Colonic mucosa (tissue), 4 donors: ENCODE data around the gene DDX17. TPM values are rescaled to one million over a fixed set of nuclear protein-coding genes. Genes with fewer than 3 reads are reported as not detected.
A peak's percentile ranks its signal among the peaks of the same experiment; 100 is the strongest.

Source experiments
- DNase-seq: peaks from one replicate; pipeline ENCODE4 v3.0.0-alpha.2; 2020
- H3K27ac ChIP-seq: fragments of 200-600 bp; one replicate; pipeline ENCODE4 v1.8.0; 2021
- H3K27me3 ChIP-seq: fragments of 200-600 bp; one replicate; pipeline ENCODE4 v1.8.0; 2021
- H3K36me3 ChIP-seq: fragments of 200-600 bp; one replicate; pipeline ENCODE4 v1.8.0; 2021
- H3K4me1 ChIP-seq: fragments of 200-600 bp; one replicate; pipeline ENCODE4 v1.8.0; 2021; ENCODE audit warnings: mild to moderate bottlenecking
- H3K4me3 ChIP-seq: fragments of 200-600 bp; one replicate; pipeline ENCODE4 v1.8.0; 2021
- H3K9ac ChIP-seq, 2 donors: one replicate each; pipeline ENCODE4 v1.7.0; 2013; ENCODE audit warnings: control low read depth in 2 of 2, low read depth in 2 of 2, low read length in 2 of 2
- H3K9me3 ChIP-seq: fragments of 200-600 bp; one replicate; pipeline ENCODE4 v1.8.0; 2021
- CTCF ChIP-seq: fragments of 200-600 bp; IDR thresholded peaks from one replicate; pipeline ENCODE4 v1.8.0; 2022; ENCODE audit warnings: antibody characterized with exemption, mild to moderate bottlenecking
- intact Hi-C: fragments of 100-400 bp; cut with DNase I; formaldehyde crosslinking; loops from one replicate; pipeline ENCODE4 v1.14.1; 2022
- total RNA-seq, 2 donors: library from RNA; stranded (reverse); fragmentation: NEBNext Ultra II Directional in 1 of 2; extraction: Animal tissue kit (Norgen Biotek cat#: 25700) in 1 of 2; gene quantifications; one replicate each; pipeline ENCODE4 v1.2.1, GENCODE V29; 2021
- donor health status: healthy.
- donor health status: DM: no; HTN: no; CAD: no.
- donor health status: DM: no; HTN: no; CAD: no.

Gene DDX17
- total RNA-seq, 2 donors from 2014 or later = 333 to 359 TPM

- Histone ChIP-seq H3K27ac (no peak overlapping the region), H3K27me3 (peaks cover 67% of the 10 kb centered on the region), H3K36me3 (no peaks in the 10 kb centered on the region), H3K4me3 (no peak overlapping the region), H3K9ac (no peak overlapping the region), H3K9me3 (no peaks in the 10 kb centered on the region), H3K4me1 (peaks cover 2% of the 10 kb centered on the region)
- intact Hi-C loops = no loop called here
- DNase-seq = no peak
- no peak for TF ChIP-seq CTCF
Observed at GRCh38 chr22:38456272-38456835, 49.8 kb downstream of the DDX17 start.

DNA sequence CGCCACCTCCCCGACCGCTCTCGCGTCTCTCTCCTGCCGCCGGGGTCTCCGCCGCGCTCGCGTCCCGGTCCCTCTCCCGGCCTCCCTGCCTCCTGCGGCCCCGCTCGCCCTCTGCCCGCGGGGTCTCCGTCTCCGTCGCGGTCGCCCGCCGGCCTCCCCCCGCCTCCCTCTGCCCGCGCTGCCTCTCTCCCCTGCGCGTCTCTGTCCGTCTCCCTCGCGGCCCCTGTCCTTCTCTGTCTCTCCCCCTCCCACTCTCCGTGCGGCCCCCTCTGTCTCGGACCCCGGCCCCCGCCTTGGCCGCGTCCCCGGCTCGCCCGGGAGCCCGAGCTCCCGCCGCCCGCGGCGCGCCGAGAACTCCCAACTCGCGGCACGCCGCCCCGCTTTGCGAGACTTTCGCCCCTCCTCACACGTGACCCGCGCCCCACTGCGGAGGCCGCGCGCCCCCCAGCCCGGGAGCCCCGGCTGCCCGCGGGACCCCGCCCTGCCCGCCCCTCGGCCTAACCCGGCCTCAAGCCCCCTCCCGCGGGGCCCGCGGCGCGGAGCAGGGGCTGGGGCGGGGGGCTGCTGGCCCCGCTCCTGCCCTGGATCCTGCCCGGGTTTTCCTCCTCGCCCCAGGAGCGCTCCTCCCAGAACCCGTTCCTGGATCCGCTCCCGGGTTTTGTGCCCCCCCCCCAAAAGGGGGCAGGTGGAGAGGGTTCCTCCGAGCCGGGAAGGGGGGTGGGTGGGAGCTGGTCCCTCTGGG is 50.4 kb downstream of the DDX17 start:
- Histone ChIP-seq H3K4me1 (no peaks in the 10 kb centered on the region), H3K27me3 (peaks cover 69% of the 10 kb centered on the region), H3K9me3 (no peaks in the 10 kb centered on the region), H3K36me3 (no peaks in the 10 kb centered on the region), H3K9ac (no peak overlapping the region), H3K4me3 (no peak overlapping the region), H3K27ac (no peak overlapping the region)
- intact Hi-C loops = no loop called here
- no peak for DNase-seq
- no peak for TF ChIP-seq CTCF

DNA sequence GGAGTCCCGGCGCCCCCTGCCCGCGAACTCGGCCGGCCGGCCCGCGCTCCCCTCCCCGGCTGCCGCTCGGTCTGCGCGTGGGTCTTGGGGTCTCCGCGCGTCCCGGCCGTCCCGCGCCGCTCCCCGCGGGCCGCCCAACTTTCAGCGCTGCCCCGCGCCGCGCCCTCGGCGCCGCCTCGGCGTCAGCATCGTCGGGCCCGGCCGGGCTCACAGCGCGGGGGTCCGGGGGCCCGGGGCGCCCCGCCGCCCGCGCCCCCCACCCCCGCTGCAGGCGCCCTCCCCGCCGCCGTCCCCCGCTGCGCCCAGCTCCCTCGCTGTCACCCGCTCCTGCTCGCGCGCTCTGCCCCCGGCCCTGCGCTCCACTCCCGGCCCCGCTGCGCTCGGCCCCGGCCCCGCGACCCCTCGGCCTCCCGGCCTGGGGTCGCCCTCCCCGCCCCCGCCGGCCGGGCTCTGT is 51.0 kb downstream of the DDX17 start, which contains the start of gene KCNJ4:
KCNJ4 (minus strand) TSS at position 124 of the 454 bp plus-strand sequence. CDS start 27,067 bp downstream, outside the sequence.
- no peak for TF ChIP-seq CTCF
- Histone ChIP-seq H3K27ac (no peak within 1 kb of the TSS), H3K4me1 (no peaks in the 10 kb centered on the region), H3K9ac (no peak within 1 kb of the TSS), H3K36me3 (no peaks in the 10 kb centered on the region), H3K27me3 (peaks cover 71% of the 10 kb centered on the region), H3K4me3 (peak within 1 kb of the TSS; percentile 34), H3K9me3 (no peaks in the 10 kb centered on the region)
- intact Hi-C loops = no loop called here
- DNase-seq = no peak

DNA sequence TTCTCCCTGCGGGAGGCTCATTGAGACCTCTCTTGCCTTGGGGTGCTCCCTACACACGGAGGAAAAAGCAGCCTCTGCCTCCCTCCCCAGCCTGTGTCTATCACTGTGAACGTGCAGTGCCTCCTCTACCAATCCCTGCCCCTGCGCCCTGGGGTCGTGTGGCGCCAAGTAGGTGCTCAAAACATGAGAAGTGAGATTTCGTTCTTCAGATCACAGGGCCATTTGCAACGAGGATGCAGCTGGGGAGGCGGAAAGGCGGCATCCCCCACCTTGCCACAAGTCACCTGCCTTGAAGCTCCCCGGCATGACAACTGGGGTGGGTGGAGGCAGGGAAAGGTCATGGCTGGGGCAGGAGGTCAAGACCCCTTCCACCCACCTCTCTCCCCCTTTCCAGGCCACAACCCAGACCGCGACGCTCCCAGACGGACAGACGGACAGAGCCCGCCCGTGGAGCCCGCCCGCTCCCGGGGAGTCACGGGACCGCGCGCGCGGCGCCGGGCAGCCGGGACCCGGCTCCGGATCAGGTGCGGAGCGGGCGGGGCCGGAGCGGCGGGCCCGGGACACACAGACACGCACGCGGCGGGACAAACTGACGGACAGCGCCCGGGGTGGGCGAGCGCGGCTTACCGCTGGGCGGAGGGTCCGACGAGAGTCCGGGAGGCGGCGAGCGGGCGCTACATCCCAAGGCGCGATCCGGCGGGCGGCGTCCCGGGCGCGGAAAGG is 51.6 kb downstream of the DDX17 start:
- TF ChIP-seq CTCF = no peak
- DNase-seq = no peak
- Histone ChIP-seq H3K9me3 (no peaks in the 10 kb centered on the region), H3K36me3 (no peaks in the 10 kb centered on the region), H3K27me3 (peaks cover 65% of the 10 kb centered on the region), H3K4me1 (no peaks in the 10 kb centered on the region), H3K27ac (no peak overlapping the region), H3K9ac (no peak overlapping the region), H3K4me3 (peak overlapping the region; percentile 34)
- intact Hi-C loops = no loop called here

DNA sequence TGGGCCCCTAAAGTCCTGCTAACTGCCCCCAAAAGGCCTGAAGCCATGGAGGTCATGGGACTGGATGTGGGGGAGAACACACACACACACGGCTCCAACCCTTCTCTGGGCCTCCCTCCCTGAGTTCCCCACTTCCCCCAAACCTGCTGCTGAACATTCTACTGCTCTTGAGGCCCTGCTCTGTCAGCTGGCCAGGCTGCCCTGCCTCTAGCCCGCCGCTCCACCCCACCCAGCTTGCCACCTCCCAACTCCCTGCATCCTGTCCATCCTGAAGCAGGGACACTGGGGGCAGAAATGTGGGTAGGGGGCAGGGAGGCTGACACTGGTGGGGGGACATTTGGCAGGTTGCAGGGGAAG is 52.1 kb downstream of the DDX17 start:
- Histone ChIP-seq H3K9ac (no peak overlapping the region), H3K27ac (no peak overlapping the region), H3K27me3 (peaks cover 62% of the 10 kb centered on the region), H3K9me3 (no peaks in the 10 kb centered on the region), H3K36me3 (no peaks in the 10 kb centered on the region), H3K4me1 (no peaks in the 10 kb centered on the region), H3K4me3 (no peak overlapping the region)
- no peak for TF ChIP-seq CTCF
- intact Hi-C loops = no loop called here
- no peak for DNase-seq
